SKM-1 treated with dmso at 0.1 percent for 144 hours (cell line): ENCODE data around the gene MAD2L1.
A peak's percentile ranks its signal among the peaks of the same experiment; 100 is the strongest.

ENCODE experiments used
- DNase-seq: peaks from one replicate; lab custom pipeline; 2025; ENCODE audit not compliant: unreplicated experiment; lab: John Stamatoyannopoulos, UW

Gene MAD2L1

DNA sequence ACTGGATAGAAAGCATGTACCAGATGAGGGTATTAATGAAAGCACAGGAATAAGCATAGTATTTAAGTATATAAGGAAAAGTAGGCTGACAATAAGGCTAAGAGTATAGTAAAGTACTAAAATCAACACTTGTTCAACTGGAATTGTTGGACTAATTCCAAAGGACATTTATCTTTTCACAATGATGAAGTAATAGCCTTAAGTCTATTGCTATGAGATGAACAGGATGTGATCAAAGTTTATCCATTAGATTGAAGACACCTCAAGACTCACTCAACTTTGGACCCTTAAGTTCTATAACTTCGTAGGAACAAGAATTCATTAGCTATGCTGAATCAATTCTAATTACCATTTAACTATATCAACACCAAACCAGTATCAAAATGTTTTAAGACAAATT lies 7.6 kb downstream of the MAD2L1 start:
- no peak for DNase-seq

- no peak for DNase-seq
Measured at GRCh38 chr4:120057416-120057815, 9.2 kb downstream of the MAD2L1 start.

- no peak for DNase-seq
Measured at GRCh38 chr4:120056246-120056645, 10.4 kb downstream of the MAD2L1 start.

DNA sequence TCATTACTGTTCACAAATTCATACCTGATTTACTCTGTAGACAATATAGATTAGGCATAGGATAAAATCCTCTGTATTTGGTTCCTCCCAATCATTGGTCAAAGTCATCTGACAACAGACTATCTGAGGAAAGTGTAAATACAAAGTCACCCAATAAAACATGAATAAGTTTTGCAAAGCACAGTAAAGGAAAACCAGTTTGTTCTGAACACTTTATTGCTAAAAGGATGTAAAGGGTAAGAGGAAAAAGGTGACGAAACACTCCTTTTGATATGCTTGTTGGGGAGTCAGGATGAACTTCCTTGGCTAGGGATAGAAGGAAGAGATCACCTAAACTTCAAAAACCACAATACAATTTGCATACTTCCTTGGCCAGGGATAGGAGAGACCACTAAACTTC lies 10.9 kb downstream of the MAD2L1 start:
- DNase-seq = no peak

DNA sequence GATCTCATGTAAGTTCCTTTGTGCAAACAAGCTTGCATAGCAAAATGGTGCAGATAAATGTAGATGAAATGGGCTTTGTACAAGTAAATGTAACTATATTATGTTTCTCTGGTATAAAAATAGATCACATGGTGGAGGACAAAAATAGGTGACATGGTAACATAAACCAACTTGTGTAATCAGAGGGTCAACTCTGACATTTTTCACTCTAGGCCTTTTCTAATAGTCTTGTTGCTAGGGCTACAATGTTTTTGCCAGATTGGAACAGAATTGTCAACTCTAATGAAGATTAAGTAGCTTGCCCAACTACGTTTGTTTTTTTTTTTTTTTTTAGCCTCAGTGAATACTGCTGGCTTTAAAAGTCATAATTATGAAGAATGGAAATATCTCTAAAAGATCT lies 11.5 kb downstream of the MAD2L1 start:
- DNase-seq = no peak

GRCh38 chr4:120053911-120054310 lies 12.7 kb downstream of the MAD2L1 start:
- no peak for DNase-seq

DNA sequence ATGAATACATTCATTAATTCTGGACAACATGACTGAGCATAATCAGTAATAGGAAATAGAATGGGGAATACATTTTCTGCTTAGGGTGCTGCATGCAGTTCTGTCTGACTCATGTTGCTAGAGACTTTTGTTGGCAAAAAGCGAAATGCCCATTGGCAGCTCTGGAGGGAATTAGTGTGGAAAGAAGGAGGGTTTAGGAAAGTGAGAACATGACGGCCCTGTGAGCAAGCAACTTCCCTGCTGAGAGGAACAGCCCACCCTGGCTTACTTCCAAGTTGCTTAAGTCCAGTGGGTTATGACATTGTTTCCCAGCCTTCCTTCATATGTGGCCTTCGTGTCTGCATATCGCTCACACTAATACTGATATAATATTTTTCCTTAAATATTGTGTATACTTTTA lies 13.8 kb downstream of the MAD2L1 start:
- DNase-seq = no peak

- DNase-seq = no peak
Measured at GRCh38 chr4:120051253-120051652, 15.4 kb downstream of the MAD2L1 start.

DNA sequence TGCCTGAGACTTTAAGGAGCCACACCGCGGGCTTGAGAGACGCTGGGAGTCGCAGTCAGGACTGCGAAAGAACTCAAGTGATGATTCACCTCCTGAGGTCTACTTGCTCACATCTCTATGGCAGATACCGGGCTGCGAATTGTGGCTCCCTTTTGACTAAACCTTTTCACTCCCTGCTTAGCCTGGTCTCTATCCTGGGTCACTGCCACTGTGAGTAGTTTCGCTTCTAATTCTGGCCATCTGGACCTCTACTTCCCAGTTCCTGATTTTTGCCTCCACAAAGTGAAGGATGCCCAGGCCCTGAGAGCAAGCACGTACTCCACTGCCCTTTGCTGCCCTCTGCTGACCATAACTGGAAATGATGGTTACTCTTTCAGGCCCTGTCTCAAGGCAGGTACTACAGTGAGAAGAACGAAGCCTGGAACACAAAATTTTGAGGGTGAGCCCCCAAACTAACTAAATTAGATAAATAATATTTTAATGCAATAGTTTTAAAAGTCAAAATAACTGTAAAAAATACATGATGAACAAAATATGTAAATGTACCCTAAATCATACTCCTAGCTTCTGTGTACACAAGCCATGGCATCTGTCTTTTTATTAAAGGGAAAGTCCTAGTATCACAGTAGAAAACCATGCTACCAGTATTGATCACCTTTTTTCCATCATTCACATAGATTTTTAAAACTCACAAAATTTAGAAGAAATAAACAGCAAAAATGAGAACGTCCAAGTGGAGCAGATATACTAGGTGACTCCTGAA lies 16.7 kb downstream of the MAD2L1 start:
- peak; percentile 63 for DNase-seq

DNA sequence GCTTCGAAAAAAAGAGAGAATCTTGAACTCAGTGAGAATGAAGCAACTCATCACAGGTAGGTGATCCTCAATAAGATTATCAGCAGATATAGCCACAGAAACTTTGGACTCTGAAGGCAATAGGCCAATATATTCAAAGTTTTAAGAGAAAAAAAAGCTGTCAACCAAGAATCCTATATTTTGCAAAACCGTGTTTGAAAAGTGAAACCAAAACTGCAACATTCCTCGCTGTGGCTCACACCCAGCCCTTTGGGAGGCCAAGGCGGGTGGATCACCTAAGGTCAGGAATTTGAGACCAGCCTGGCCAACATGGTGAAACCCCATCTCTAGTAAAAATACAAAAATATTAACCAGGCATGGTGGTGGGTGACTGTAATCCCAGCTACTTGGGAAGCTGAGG lies 22.8 kb downstream of the MAD2L1 start:
- no peak for DNase-seq

GRCh38 chr4:120037411-120037810 lies 29.2 kb downstream of the MAD2L1 start:
- no peak for DNase-seq

GRCh38 chr4:120034913-120035312 lies 31.7 kb downstream of the MAD2L1 start:
- DNase-seq = no peak

- DNase-seq = no peak
Measured at GRCh38 chr4:120026853-120027252, 39.8 kb downstream of the MAD2L1 start.

DNA sequence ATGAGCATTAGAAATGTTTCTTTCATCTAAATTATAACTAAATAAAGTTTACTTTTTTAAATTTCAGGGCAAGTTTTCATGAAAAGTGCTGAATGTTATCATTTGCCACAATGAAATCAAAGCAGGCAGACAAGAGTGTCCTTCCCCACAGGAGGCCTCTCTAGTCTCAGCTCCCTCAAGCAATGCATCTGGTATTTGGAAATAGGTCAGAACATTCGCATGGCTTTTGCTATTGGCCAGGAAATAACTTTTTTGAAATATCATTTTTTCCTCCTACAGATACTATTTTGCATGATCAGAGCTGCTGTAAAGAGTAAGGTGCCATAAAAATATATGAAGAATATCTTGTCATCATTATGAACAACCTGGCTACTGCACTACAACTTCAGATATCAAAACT lies 41.1 kb downstream of the MAD2L1 start:
- DNase-seq = no peak

DNA sequence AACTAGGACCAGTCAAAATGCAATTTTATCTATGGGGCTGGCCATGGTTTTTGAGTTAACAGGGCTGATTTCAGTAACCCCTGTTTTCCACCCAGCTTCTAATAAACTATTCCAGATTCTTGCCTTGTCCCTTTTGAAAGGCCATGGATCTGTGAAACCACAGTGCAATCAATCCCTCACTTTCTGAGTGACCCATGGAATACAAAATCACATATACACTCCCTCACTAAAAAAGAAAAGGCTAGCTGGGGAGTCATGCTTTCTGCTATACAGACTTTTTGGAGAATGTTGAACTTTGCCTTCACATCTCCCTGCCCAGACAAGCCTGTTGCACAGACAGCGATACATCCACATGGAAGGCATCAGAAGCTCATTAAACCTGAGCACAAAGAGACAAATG lies 47.9 kb downstream of the MAD2L1 start:
- DNase-seq = no peak

- no peak for DNase-seq
Measured at GRCh38 chr4:120017939-120018692, 48.5 kb downstream of the MAD2L1 start.

DNA sequence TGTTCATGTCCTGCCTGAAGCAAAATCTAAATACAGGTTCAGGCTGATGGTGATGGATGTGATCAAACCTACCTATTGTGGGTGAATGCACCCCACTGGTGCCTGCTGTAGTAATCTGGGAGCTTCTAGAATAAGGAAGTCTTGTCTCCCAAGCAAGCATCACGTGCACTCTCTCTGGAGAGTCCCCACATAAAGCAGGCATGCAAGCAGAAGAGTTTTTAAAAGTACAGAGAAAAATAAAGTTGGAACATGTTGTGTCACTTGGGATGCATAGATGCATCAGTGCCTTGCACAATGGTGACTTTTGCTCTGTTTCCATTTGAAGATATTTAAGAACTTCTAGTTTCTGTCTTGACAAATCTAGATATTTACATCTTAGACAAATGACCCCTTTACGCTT lies 54.9 kb downstream of the MAD2L1 start:
- DNase-seq = no peak

DNA sequence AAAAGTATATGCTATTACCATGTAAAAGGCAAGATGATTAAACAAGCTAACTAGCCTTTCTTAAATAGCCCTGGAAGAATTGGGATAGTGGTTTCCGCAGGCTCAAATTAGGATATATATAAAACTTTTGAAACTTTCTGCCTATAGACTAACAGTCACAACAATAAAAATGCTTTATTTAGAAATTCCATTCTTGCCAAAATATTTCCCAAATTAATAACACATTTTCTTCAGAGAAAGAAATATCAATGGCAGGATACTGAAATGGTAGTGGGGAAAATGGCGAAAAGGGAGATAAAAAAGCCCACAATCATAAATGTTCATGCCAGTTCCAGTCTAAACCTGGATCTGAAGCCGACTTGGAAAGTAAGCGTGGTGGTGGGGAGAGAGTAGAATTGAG lies 56.0 kb downstream of the MAD2L1 start:
- DNase-seq = no peak

- no peak for DNase-seq
Measured at GRCh38 chr4:120009731-120010130, 56.9 kb downstream of the MAD2L1 start.

DNA sequence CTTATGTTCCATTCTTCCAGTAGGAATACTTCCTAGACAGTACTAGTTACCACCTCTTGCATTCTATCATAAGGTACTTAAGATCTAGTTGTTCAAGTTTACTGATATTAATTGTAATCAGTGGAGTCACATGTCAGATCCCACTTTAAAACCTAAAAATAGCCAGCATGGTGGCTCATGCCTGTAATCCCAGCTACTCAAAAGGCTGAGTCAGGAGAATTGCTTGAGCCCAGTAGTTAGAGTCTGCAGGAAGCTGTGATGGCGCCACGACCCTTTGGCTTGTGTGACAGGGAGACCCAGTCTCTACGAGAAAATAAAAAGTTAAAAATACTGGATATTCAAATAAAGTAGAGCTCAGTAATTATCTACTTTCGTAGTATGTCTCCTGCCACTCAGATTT lies 57.7 kb downstream of the MAD2L1 start:
- no peak for DNase-seq

DNA sequence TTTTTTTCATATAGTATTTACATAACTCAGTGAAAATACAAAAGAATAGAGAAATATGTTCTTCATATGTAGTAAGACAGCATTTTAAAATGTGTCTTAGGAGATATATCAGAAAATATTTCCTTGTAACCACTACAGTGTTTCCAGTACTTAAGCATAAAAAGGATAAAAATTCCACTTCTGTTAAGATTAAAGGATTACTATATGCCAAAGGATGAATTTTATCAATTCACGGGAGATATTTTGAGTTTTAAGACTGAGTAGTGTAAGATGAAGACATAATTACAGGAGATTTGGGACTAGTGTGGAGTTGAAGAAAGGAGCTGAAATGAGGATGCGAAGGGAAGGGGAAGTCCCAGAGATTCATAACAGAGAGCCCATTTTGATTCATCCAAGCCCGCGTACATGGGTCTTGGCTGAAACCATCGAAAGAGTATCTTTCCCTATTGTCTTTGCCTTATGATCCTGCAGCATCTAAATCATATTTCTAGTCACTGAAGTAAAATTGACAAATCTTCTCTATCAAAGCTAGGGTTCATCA lies 58.7 kb downstream of the MAD2L1 start:
- no peak for DNase-seq

DNA sequence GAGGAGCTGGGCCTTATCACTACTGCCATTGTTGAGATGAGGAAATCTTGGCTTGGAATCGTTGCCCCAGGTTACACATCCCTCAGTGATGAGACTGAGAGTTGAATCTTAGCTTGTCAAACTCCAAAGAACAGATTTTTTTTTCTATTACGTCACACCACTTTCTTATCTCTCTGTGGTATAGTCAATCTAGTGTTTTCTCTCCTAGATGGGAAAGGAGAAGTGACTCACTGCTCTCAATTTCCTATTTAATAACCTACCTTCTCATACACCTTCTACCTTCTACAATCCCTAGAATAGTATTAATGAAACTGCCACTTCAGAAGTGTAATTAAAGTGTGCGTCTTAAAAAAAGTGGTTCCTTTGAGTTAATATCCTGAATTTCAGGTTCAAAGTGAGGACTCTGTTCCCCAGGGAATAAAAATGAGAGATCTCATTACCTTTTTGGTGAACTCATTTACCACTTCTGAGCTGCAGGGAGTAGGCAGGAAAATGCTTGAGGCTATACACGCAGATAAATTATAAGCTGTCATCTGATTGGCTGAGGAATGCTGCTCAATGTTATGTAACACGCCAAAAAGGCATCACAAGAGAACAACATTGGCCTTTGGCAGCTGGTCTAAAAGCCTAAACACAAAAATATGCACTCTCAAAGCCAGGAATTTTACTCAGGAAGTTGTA lies 59.3 kb downstream of the MAD2L1 start:
- no peak for DNase-seq
